K562 (cell line): ENCODE results near the gene FAM187B. TPM values are rescaled to one million over a fixed set of nuclear protein-coding genes. Genes with fewer than 3 reads are reported as not detected.

Experiments
- ATF2 ChIP-seq: sonication (generic); formaldehyde crosslinking; IDR thresholded peaks from 2 replicates; pipeline ENCODE4 v1.8.1; 2022; ENCODE audit warnings: missing genetic modification reagents
- CC2D1A ChIP-seq: fragments of 450-650 bp; IDR thresholded peaks from 2 replicates; pipeline ENCODE4 v1.6.1; 2017; ENCODE audit warnings: mild to moderate bottlenecking
- CCAR2 ChIP-seq: fragments of 200-400 bp; formaldehyde crosslinking; IDR thresholded peaks from 2 replicates; pipeline ENCODE4 v1.6.1; 2017; ENCODE audit warnings: mild to moderate bottlenecking, low read depth, low read length
- CHAMP1 ChIP-seq: fragments of 450-650 bp; IDR thresholded peaks from 2 replicates; pipeline ENCODE4 v1.6.1; 2016; ENCODE audit warnings: mild to moderate bottlenecking
- DMBX1 ChIP-seq: fragments of 250-450 bp; sonication (Bioruptor Pico); IDR thresholded peaks from 2 replicates; pipeline ENCODE4 v1.8.0; 2022; ENCODE audit warnings: inconsistent platforms, mild to moderate bottlenecking, moderate library complexity, borderline replicate concordance
- DPF2 ChIP-seq: fragments of 450-650 bp; IDR thresholded peaks from 2 replicates; pipeline ENCODE4 v1.6.1; 2016
- ILK ChIP-seq: fragments of 450-650 bp; IDR thresholded peaks from 2 replicates; pipeline ENCODE4 v1.6.1; 2016; ENCODE audit warnings: missing genetic modification characterization, low read depth, mild to moderate bottlenecking, missing compliant biosample characterization, moderate library complexity, borderline replicate concordance
- KAT2B ChIP-seq: IDR thresholded peaks from one replicate; pipeline ENCODE4 v1.6.1; 2012; ENCODE audit warnings: low read depth, mild to moderate bottlenecking, control low read depth, inconsistent platforms, low read length, moderate library complexity
- RFX5 ChIP-seq: IDR thresholded peaks from 2 replicates; pipeline ENCODE4 v1.6.1; 2011; ENCODE audit warnings: low read depth, mild to moderate bottlenecking, improper control_type of control experiment, low read length
- SNIP1 ChIP-seq: fragments of 450-650 bp; IDR thresholded peaks from 2 replicates; pipeline ENCODE4 v1.7.1; 2017; ENCODE audit warnings: low read depth, mild to moderate bottlenecking
- TAF1 ChIP-seq: IDR thresholded peaks from 2 replicates; pipeline ENCODE4 v1.6.1; 2011; ENCODE audit warnings: mild to moderate bottlenecking, low read length, moderate library complexity; ENCODE audit not compliant: insufficient read depth, control insufficient read depth, severe bottlenecking; ENCODE audit errors: extremely low read depth
- THRAP3 ChIP-seq: fragments of 450-650 bp; IDR thresholded peaks from 2 replicates; pipeline ENCODE4 v1.6.1; 2016; ENCODE audit warnings: mild to moderate bottlenecking, inconsistent platforms, borderline replicate concordance
- VEZF1 ChIP-seq: fragments of 200-800 bp; sonication (Bioruptor generic); IDR thresholded peaks from 2 replicates; pipeline ENCODE4 v1.6.1; 2017; ENCODE audit warnings: missing genetic modification characterization, missing compliant biosample characterization
- ZBTB12 ChIP-seq: fragments of 250-450 bp; sonication (Bioruptor Pico); IDR thresholded peaks from 2 replicates; pipeline ENCODE4 v1.4.0; 2020
- ZNF133 ChIP-seq: fragments of 250-450 bp; sonication (Bioruptor Pico); IDR thresholded peaks from 2 replicates; pipeline ENCODE4 v1.4.0; 2020; ENCODE audit warnings: mild to moderate bottlenecking
- ZNF280B ChIP-seq: fragments of 250-450 bp; sonication (Bioruptor Pico); IDR thresholded peaks from 2 replicates; pipeline ENCODE4 v1.5.1; 2021; ENCODE audit warnings: mild to moderate bottlenecking
- ZNF436 ChIP-seq: fragments of 250-450, 450-650 bp; sonication (Bioruptor Pico); formaldehyde crosslinking; IDR thresholded peaks from 2 replicates; pipeline ENCODE4 v1.7.0; 2020; ENCODE audit warnings: mild to moderate bottlenecking
- polyA plus RNA-seq, 8 experiments: library from polyadenylated mRNA; depleted of rRNA in 4 of 8; stranded (reverse) in 5 of 8; unstranded in 3 of 8; fragments of >200 nt; fragmentation: Nextera tagmentation in 2 of 8; fragmentation: Illumina TruSeq in 1 of 8; extraction: Ambion mirVana in 2 of 8; extraction: Trizol in 1 of 8; gene quantifications; 2 replicates each; pipeline versions ENCODE4 v1.2.1 to v1.2.3, GENCODE V29; 2011 to 2014; ENCODE audit warnings: inconsistent platforms in 1 of 8, missing spikeins in 1 of 8
- total RNA-seq, 7 experiments: library from RNA; depleted of rRNA in 6 of 7; stranded (reverse); fragments of >200 nt in 6 of 7; fragmentation: Illumina TruSeq in 2 of 7; extraction: Trizol in 2 of 7; gene quantifications; 2 replicates each; pipeline versions ENCODE4 v1.2.1 to v1.2.3, GENCODE V29; 2011 to 2021; ENCODE audit warnings: low replicate concordance in 1 of 7
- TF ChIP-seq, protein P1 (sequence below): sonication (generic); formaldehyde crosslinking; IDR thresholded peaks from 2 replicates; pipeline ENCODE4 v1.8.1; 2023; ENCODE audit warnings: mild to moderate bottlenecking, missing genetic modification reagents

FAM187B gene
- total and polyA plus RNA-seq, 9 of the 15 experiments (the other 6 are each of a cell fraction or from before 2014, with no cell fraction given): 0.04 to 0.09 TPM; not detected in 7

GRCh38 chr19:35269438-35270117 is 41.0 kb upstream of the FAM187B start (continued):
- TF ChIP-seq ATF2 (CRISPR knock-in tag) (no peak), KAT2B (no peak), VEZF1 (CRISPR knock-in tag) (peak; percentile 62; the same call in 1 of the 2 replicates), DPF2 (no peak), CC2D1A (no peak), ZNF280B (CRISPR knock-in tag) (no peak), TAF1 (peak; percentile 64), ZNF133 (CRISPR knock-in tag) (no peak), ZBTB12 (CRISPR knock-in tag) (no peak), RFX5 (no peak), CCAR2 (no peak), CHAMP1 (no peak), THRAP3 (no peak), DMBX1 (no peak), ILK (tag) (no peak), SNIP1 (no peak), ZNF436 (no peak)
- TF ChIP-seq, protein P1, sequence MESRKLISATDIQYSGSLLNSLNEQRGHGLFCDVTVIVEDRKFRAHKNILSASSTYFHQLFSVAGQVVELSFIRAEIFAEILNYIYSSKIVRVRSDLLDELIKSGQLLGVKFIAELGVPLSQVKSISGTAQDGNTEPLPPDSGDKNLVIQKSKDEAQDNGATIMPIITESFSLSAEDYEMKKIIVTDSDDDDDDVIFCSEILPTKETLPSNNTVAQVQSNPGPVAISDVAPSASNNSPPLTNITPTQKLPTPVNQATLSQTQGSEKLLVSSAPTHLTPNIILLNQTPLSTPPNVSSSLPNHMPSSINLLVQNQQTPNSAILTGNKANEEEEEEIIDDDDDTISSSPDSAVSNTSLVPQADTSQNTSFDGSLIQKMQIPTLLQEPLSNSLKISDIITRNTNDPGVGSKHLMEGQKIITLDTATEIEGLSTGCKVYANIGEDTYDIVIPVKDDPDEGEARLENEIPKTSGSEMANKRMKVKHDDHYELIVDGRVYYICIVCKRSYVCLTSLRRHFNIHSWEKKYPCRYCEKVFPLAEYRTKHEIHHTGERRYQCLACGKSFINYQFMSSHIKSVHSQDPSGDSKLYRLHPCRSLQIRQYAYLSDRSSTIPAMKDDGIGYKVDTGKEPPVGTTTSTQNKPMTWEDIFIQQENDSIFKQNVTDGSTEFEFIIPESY (CRISPR knock-in tag): peak; percentile 74; the same call in 1 of the 2 replicates
